CD14-positive monocyte (primary cell): Measurements from ENCODE around the gene NTF4. TPM values are rescaled to one million over a fixed set of nuclear protein-coding genes. Genes with fewer than 3 reads are reported as not detected.
A peak's percentile ranks its signal among the peaks of the same experiment; 100 is the strongest.
"Not testable (repeated sequence)": the region's sequence is repeated elsewhere in the genome, so short reads cannot be mapped to it uniquely, and the experiment has no call there.

ENCODE experiments used
- DNase-seq, 3 donors: peaks; one replicate each; pipeline ENCODE4 v3.0.0-alpha.2; 2011 to 2022
- H2AFZ ChIP-seq: 2 replicates; pipeline ENCODE4 v1.6.0; 2012; ENCODE audit warnings: mild to moderate bottlenecking, low read depth, low read length, inconsistent platforms; ENCODE audit not compliant: insufficient read depth, poor library complexity, severe bottlenecking
- H3K27ac ChIP-seq, 2 donors: 1 replicate in 1 of 2; 2 replicates in 1 of 2; pipeline ENCODE4 v1.5.1; 2012 to 2013; ENCODE audit warnings: low read length in 2 of 2, control low read depth in 1 of 2, inconsistent platforms in 1 of 2, low read depth in 1 of 2, mild to moderate bottlenecking in 1 of 2
- H3K27me3 ChIP-seq, 2 donors: one replicate each; pipeline versions ENCODE4 v1.6.0 to v1.6.1; 2011 to 2013; ENCODE audit warnings: low read length in 2 of 2; ENCODE audit not compliant: control insufficient read depth in 2 of 2, insufficient read depth in 2 of 2
- H3K36me3 ChIP-seq, 2 donors: replicated peaks in 1 of 2; 1 replicate in 1 of 2; 2 replicates in 1 of 2; pipeline versions ENCODE4 v1.5.1 to v1.6.1; 2012 to 2013; ENCODE audit warnings: low read length in 2 of 2, control low read depth in 1 of 2, inconsistent platforms in 1 of 2, mild to moderate bottlenecking in 1 of 2; ENCODE audit not compliant: insufficient read depth in 2 of 2, control insufficient read depth in 1 of 2
- H3K4me1 ChIP-seq, 2 donors: 1 replicate in 1 of 2; 2 replicates in 1 of 2; pipeline versions ENCODE4 v1.5.1 to v1.6.1; 2012 to 2013; ENCODE audit warnings: low read length in 2 of 2, control low read depth in 1 of 2, inconsistent platforms in 1 of 2, mild to moderate bottlenecking in 1 of 2, moderate library complexity in 1 of 2; ENCODE audit not compliant: insufficient read depth in 2 of 2, control insufficient read depth in 1 of 2
- H3K4me2 ChIP-seq: replicated peaks from 2 replicates; pipeline ENCODE3; 2012; ENCODE audit warnings: low read length, moderate library complexity, mild to moderate bottlenecking; ENCODE audit not compliant: poor library complexity, severe bottlenecking; ENCODE audit errors: extremely low read depth
- H3K4me3 ChIP-seq, 3 experiments: fragments of 200-600 bp in 1 of 3; sonication (generic) in 1 of 3; replicated peaks in 1 of 3; 1 replicate in 2 of 3; 2 replicates in 1 of 3; pipeline ENCODE4 v1.5.1; 2011 to 2013; ENCODE audit warnings: low read length in 3 of 3, mild to moderate bottlenecking in 3 of 3, control low read depth in 2 of 3, low read depth in 2 of 3, inconsistent platforms in 1 of 3, moderate library complexity in 1 of 3
- H3K79me2 ChIP-seq: 2 replicates; pipeline ENCODE4 v1.6.0; 2012; ENCODE audit warnings: mild to moderate bottlenecking, control low read depth, inconsistent platforms, low read length, moderate library complexity; ENCODE audit not compliant: insufficient read depth
- H3K9ac ChIP-seq: 2 replicates; pipeline ENCODE4 v1.6.0; 2017; ENCODE audit warnings: low read length, mild to moderate bottlenecking; ENCODE audit not compliant: insufficient read depth, poor library complexity, severe bottlenecking
- H3K9me3 ChIP-seq, 2 donors: replicated peaks in 1 of 2; 1 replicate in 1 of 2; 2 replicates in 1 of 2; pipeline versions ENCODE4 v1.5.1 to v1.6.1; 2012 to 2013; ENCODE audit warnings: low read length in 2 of 2, control low read depth in 1 of 2; ENCODE audit not compliant: control insufficient read depth in 1 of 2, insufficient read depth in 1 of 2
- H4K20me1 ChIP-seq: 2 replicates; pipeline ENCODE4 v1.6.0; 2012; ENCODE audit warnings: mild to moderate bottlenecking, low read length, control low read depth, moderate library complexity; ENCODE audit not compliant: insufficient read depth
- H3K27ac Mint-ChIP-seq, 7 donors: one replicate each; pipeline ENCODE4 v1.8.0; 2020; ENCODE audit warnings: mild to moderate bottlenecking in 7 of 7, mixed read lengths in 7 of 7, moderate library complexity in 6 of 7, inconsistent platforms in 2 of 7
- H3K27me3 Mint-ChIP-seq, 3 donors: one replicate each; pipeline ENCODE4 v1.8.0; 2021 to 2022; ENCODE audit warnings: low read depth in 3 of 3, mild to moderate bottlenecking in 3 of 3, mixed read lengths in 3 of 3, moderate library complexity in 3 of 3, inconsistent platforms in 1 of 3
- H3K36me3 Mint-ChIP-seq, 2 donors: one replicate each; pipeline ENCODE4 v1.8.0; 2020; ENCODE audit warnings: mixed read lengths in 2 of 2, inconsistent platforms in 1 of 2, mild to moderate bottlenecking in 1 of 2
- H3K4me1 Mint-ChIP-seq: one replicate; pipeline ENCODE4 v1.8.0; 2020; ENCODE audit warnings: mild to moderate bottlenecking, mixed read lengths
- H3K4me3 Mint-ChIP-seq, 2 donors: one replicate each; pipeline ENCODE4 v1.8.0; 2020; ENCODE audit warnings: mild to moderate bottlenecking in 2 of 2, mixed read lengths in 2 of 2, moderate library complexity in 1 of 2
- H3K9me3 Mint-ChIP-seq, 7 donors: one replicate each; pipeline ENCODE4 v1.8.0; 2020 to 2022; ENCODE audit warnings: mixed read lengths in 7 of 7, mild to moderate bottlenecking in 6 of 7, moderate library complexity in 6 of 7, inconsistent platforms in 2 of 7
- CTCF ChIP-seq: fragments of 200-600 bp; IDR thresholded peaks from one replicate; pipeline ENCODE4 v1.8.0; 2022; ENCODE audit warnings: antibody characterized with exemption, mild to moderate bottlenecking
- WGBS: methylation state at CpG from one replicate; pipeline ENCODE4 v1.1.5; 2013; ENCODE audit warnings: missing lambda C conversion rate; ENCODE audit not compliant: insufficient coverage; 5-methylcytosine and 5-hydroxymethylcytosine counted together
- intact Hi-C, 2 donors: fragments of 100-400 bp; cut with micrococcal nuclease; formaldehyde crosslinking; loops; one replicate each; pipeline versions ENCODE4 v1.15.0 to v1.15.1; 2023
- polyA plus RNA-seq, 3 donors: library from polyadenylated mRNA; depleted of rRNA in 1 of 3; unstranded in 2 of 3; stranded (reverse) in 1 of 3; fragments of 300-500 nt in 2 of 3; fragments of >200 nt in 1 of 3; fragmentation: Illumina TruSeq in 2 of 3; gene quantifications; 1 replicate in 2 of 3; 2 replicates in 1 of 3; pipeline ENCODE4 v1.2.3, GENCODE V29; 2012 to 2021

NTF4 gene
- polyA plus RNA-seq, 3 donors, result not detected

DNA sequence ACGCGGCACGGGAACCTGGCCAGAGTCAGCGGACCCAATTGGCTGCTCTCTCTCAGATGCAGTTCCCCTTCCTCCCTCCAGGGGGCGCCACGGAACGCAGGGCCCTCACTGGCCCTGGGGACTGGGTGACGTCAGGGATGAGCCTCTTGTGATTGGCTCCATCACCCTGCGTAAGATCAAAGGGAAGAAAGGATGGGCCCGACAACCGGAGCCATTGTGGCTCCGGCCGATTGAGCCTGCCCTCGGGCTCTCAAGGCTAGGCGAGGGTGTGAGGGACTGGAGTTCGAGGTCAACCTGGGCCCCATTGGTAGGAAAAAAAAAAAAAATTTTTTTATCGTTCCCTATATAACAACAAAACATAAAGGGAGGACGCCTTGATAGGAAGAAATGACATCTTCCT is 27.8 kb downstream of the NTF4 start, which contains the start of gene CGB1:
Gene CGB1, minus strand, starts transcription at position 81 of the 400 bp plus-strand sequence. CDS start 184 bp downstream, outside the sequence.
- H3K27me3 ChIP-seq, intact Hi-C loops, H3K4me1 ChIP-seq, H2AFZ ChIP-seq, H3K4me1 Mint-ChIP-seq, H3K36me3 Mint-ChIP-seq, H3K4me3 ChIP-seq, H3K9ac ChIP-seq, H3K9me3 ChIP-seq, H3K36me3 ChIP-seq, H3K4me2 ChIP-seq, H4K20me1 ChIP-seq, H3K4me3 Mint-ChIP-seq, H3K27ac ChIP-seq, H3K79me2 ChIP-seq, H3K27ac Mint-ChIP-seq, H3K9me3 Mint-ChIP-seq: not testable (repeated sequence)
- 36% methylated on average over 2 of the region's 18 CpGs for WGBS
- peak in 1 of 3 donors; percentile 25 for DNase-seq
- TF ChIP-seq CTCF, result peak; percentile 43
- peaks cover 2 to 12% (median 7%) of the 10 kb centered on the region in 3 donors for H3K27me3 Mint-ChIP-seq

GRCh38 chr19:49031642-49032301 is 32.8 kb downstream of the NTF4 start, which contains the start of gene CGB2:
TSS of gene CGB2 (plus strand) at chr19:49031890. CDS start at chr19:49032096, 206 bp downstream.
- TF ChIP-seq CTCF, result peak; percentile 32
- H3K79me2 ChIP-seq, H3K4me2 ChIP-seq, H3K27me3 ChIP-seq, H3K4me3 ChIP-seq, H4K20me1 ChIP-seq, H3K9me3 ChIP-seq, H3K27ac ChIP-seq, H3K36me3 ChIP-seq, intact Hi-C loops, H3K4me1 Mint-ChIP-seq, H3K9ac ChIP-seq, H3K36me3 Mint-ChIP-seq, H3K4me1 ChIP-seq, H2AFZ ChIP-seq: not testable (repeated sequence)
- DNase-seq, result peak in 1 of 3 donors; percentile 49
- Mint-ChIP-seq H3K27ac (peak within 1 kb of the TSS in 1 of 7 donors; percentile 25), H3K9me3 (peaks cover 0 to 14% (median 6%) of the 10 kb centered on the region in 7 donors), H3K27me3 (peaks cover 3 to 15% (median 11%) of the 10 kb centered on the region in 3 donors), H3K4me3 (peak within 1 kb of the TSS in 1 of 2 donors; percentile 69)
- WGBS, result 64% methylated on average over 4 of the region's 28 CpGs

DNA sequence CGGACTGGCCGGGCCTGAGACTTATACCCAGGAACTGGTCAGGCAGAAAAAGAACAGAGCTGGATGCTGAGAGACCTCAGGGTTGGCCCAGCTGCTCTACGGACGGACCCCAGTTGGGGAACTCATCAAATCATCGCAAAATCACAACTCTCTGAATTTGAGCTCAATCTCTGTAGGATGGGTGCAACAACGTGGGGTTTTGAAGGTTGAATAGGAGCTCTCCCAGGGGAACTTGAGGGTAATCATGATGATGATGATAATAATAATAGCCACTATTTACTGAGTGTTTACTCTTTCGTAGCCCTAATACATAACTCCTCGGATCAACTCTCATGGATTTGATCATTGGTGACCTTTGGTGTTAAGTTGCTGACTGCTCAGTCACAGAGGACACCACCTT is 34.3 kb downstream of the NTF4 start:
- H4K20me1 ChIP-seq, H3K9me3 ChIP-seq, H3K27ac Mint-ChIP-seq, H3K4me2 ChIP-seq, H3K4me1 Mint-ChIP-seq, DNase-seq, H3K4me3 ChIP-seq, H3K9ac ChIP-seq, H2AFZ ChIP-seq, H3K36me3 ChIP-seq, intact Hi-C loops, H3K4me1 ChIP-seq, H3K4me3 Mint-ChIP-seq, H3K27ac ChIP-seq, H3K36me3 Mint-ChIP-seq, H3K79me2 ChIP-seq, H3K27me3 ChIP-seq: not testable (repeated sequence)
- no CpG with 5 or more reads among the region's 8 CpGs for WGBS
- peaks cover 0 to 10% (median 6%) of the 10 kb centered on the region in 7 donors for H3K9me3 Mint-ChIP-seq
- H3K27me3 Mint-ChIP-seq, result peaks cover 4 to 19% (median 5%) of the 10 kb centered on the region in 3 donors
